Smooth muscle cell (in vitro differentiated cells): ENCODE measurements around the gene NPAS3. TPM values are rescaled to one million over a fixed set of nuclear protein-coding genes. Genes with fewer than 3 reads are reported as not detected.

Source experiments
- DNase-seq: peaks from one replicate; lab custom pipeline; 2025; ENCODE audit not compliant: unreplicated experiment; lab: John Stamatoyannopoulos, UW
- H2AFZ ChIP-seq: fragments of 200-600 bp; sonication (generic); 2 replicates; pipeline ENCODE4 v1.6.0; 2016; ENCODE audit warnings: antibody characterized with exemption, low read depth, mild to moderate bottlenecking
- H3F3A ChIP-seq: fragments of 200-600 bp; sonication (generic); 2 replicates; pipeline ENCODE4 v1.6.0; 2017; ENCODE audit warnings: antibody characterized with exemption, low read depth
- H3K27ac ChIP-seq: fragments of 200-600 bp; sonication (generic); 2 replicates; pipeline ENCODE4 v1.5.1; 2016; ENCODE audit warnings: low read depth, mild to moderate bottlenecking
- H3K27me3 ChIP-seq: fragments of 200-600 bp; sonication (generic); 2 replicates; pipeline ENCODE4 v1.6.1; 2016; ENCODE audit warnings: low read depth, mild to moderate bottlenecking
- H3K36me3 ChIP-seq: fragments of 200-600 bp; sonication (generic); 2 replicates; pipeline ENCODE4 v1.5.1; 2016; ENCODE audit warnings: low read depth
- H3K4me1 ChIP-seq: fragments of 200-600 bp; sonication (generic); 2 replicates; pipeline ENCODE4 v1.5.1; 2016; ENCODE audit warnings: low read depth
- H3K4me2 ChIP-seq: fragments of 200-600 bp; sonication (generic); 2 replicates; pipeline ENCODE4 v1.6.0; 2016; ENCODE audit warnings: mild to moderate bottlenecking
- H3K4me3 ChIP-seq: fragments of 200-600 bp; sonication (generic); 2 replicates; pipeline ENCODE4 v1.5.1; 2016; ENCODE audit warnings: mild to moderate bottlenecking
- H3K79me2 ChIP-seq: fragments of 200-600 bp; sonication (generic); 2 replicates; pipeline ENCODE4 v1.6.0; 2016; ENCODE audit warnings: low read depth, mild to moderate bottlenecking
- H3K9ac ChIP-seq: fragments of 200-600 bp; sonication (generic); 2 replicates; pipeline ENCODE4 v1.6.0; 2016; ENCODE audit warnings: low read depth
- H3K9me3 ChIP-seq: fragments of 200-600 bp; sonication (generic); replicated peaks from 2 replicates; pipeline ENCODE4 v1.5.1; 2016; ENCODE audit warnings: low read depth
- H4K20me1 ChIP-seq: fragments of 200-600 bp; sonication (generic); 2 replicates; pipeline ENCODE4 v1.6.0; 2016; ENCODE audit warnings: low read depth
- CTCF ChIP-seq: fragments of 200-600 bp; sonication (generic); IDR thresholded peaks from 2 replicates; pipeline ENCODE4 v1.5.1; 2017; ENCODE audit warnings: borderline replicate concordance, mild to moderate bottlenecking, antibody characterized with exemption; ENCODE audit not compliant: insufficient read depth, poor library complexity, severe bottlenecking
- WGBS: methylation state at CpG from one replicate; pipeline ENCODE4 v1.1.7; 2016; ENCODE audit warnings: low lambda C conversion rate; 5-methylcytosine and 5-hydroxymethylcytosine counted together
- polyA plus RNA-seq: library from polyadenylated mRNA; unstranded; fragments of >200 nt; fragmentation: Nextera tagmentation; extraction: Ambion mirVana; gene quantifications from 2 replicates; pipeline ENCODE4 v1.2.1, GENCODE V29; 2016
- total RNA-seq: library from RNA; depleted of rRNA; stranded (reverse); fragments of >200 nt; gene quantifications from 2 replicates; pipeline ENCODE4 v1.2.3, GENCODE V29; 2014

Gene NPAS3
- total and polyA plus RNA-seq, 2 experiments from 2014 or later: 0.79 to 2.0 TPM

DNA sequence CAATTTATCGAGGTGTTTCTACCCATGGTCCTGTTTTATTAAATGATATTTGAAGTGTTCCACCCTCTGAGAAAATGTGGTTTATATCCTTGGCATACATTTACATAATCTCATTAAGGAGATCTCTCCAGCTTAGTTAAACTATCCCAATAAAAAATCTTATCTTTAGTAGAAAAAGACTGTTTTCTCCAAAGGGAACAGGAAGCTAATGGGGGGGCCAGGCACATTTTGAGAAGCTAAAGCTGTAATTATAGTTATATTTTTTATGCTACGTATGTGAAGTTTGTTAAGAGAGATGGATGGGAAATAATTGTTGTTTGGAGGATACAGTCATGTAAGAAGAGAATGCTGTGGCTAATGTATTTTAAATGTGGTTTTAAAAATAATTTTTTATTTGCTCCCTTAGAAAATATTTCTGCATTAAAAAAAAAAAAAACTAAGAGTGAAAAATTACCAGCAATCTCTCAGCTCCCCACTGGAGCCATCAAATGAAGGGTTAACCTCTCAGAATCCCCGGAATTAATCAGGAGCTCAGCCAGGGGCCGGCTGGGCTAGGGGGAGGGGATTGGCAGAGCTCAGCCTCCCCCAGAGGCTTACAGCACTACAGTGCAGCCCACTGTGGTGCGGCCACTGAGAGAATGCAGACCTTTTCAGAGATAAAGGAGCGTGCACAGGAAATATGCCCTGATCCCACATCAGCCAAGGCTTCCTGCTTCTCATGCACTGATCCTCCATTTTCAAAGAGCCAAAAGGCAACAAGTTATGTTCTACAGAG lies 826.4 kb downstream of the NPAS3 start:
- H4K20me1 ChIP-seq: no peaks in the 10 kb centered on the region
- H3K4me1 ChIP-seq: peaks cover 62% of the 10 kb centered on the region
- WGBS: 19% methylated on average over 6 of the region's 6 CpGs
- no peaks in the 10 kb centered on the region for H3K27me3 ChIP-seq
- peaks cover 30% of the 10 kb centered on the region for H3F3A ChIP-seq
- H3K4me2 ChIP-seq: peak overlapping the region; percentile 74
- no peak for TF ChIP-seq CTCF
- H3K27ac ChIP-seq: peak overlapping the region; percentile 87
- no peaks in the 10 kb centered on the region for H3K36me3 ChIP-seq
- DNase-seq: peak; percentile 19
- no peak overlapping the region for H3K9ac ChIP-seq
- H3K4me3 ChIP-seq: no peak overlapping the region
- H3K79me2 ChIP-seq: no peaks in the 10 kb centered on the region
- H2AFZ ChIP-seq: no peak overlapping the region
- no peaks in the 10 kb centered on the region for H3K9me3 ChIP-seq

DNA sequence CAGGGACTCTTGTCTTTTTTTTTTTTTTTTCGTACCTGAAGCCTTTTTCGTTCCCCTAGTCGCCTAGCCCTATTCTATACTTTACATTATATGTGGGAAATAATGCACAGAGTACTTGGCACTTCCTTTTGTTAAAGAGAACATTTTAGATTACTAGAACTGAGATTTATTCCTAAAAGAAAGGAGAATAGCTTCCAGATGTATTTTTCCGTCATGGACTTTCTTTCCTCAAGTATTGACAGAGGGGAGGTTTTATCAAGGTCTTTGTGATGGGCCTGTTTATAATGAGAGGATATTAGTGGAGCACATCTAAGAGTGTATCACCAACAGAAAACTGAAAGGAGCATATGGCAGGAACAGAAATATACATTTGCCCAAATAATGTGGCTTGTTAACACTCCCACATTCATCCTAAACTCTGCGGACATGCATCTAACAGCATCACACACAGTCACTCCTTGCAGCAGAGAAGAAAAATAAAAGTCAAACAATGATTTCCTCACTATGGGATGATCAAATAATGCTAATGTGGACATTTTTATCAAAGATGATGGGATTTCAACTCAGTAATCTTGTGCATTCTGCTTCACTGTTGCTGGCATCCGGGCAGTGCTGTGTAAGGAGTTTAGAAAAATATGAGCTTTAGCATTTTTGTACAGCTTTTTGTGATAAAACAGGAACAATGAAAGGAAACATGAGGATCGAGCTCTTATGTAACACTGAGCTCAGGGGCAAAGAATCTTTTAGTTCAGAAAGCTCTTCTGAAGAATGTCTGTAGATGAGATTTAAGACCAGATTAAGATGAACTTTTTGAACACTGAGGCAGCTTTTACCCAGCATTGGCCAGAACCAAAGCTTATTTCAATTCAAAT lies 829.1 kb downstream of the NPAS3 start:
- peak overlapping the region; percentile 35 for H2AFZ ChIP-seq
- H3K9me3 ChIP-seq: no peaks in the 10 kb centered on the region
- H3K9ac ChIP-seq: peak overlapping the region; percentile 12
- WGBS: 57% methylated on average over 7 of the region's 7 CpGs
- DNase-seq: no peak
- no peak for TF ChIP-seq CTCF
- H3K79me2 ChIP-seq: no peaks in the 10 kb centered on the region
- peak overlapping the region; percentile 11 for H3K4me2 ChIP-seq
- H3K4me3 ChIP-seq: no peak overlapping the region
- H4K20me1 ChIP-seq: no peaks in the 10 kb centered on the region
- H3K27me3 ChIP-seq: no peaks in the 10 kb centered on the region
- peaks cover 53% of the 10 kb centered on the region for H3K4me1 ChIP-seq
- peaks cover 22% of the 10 kb centered on the region for H3F3A ChIP-seq
- H3K36me3 ChIP-seq: no peaks in the 10 kb centered on the region
- H3K27ac ChIP-seq: peak overlapping the region; percentile 87

DNA sequence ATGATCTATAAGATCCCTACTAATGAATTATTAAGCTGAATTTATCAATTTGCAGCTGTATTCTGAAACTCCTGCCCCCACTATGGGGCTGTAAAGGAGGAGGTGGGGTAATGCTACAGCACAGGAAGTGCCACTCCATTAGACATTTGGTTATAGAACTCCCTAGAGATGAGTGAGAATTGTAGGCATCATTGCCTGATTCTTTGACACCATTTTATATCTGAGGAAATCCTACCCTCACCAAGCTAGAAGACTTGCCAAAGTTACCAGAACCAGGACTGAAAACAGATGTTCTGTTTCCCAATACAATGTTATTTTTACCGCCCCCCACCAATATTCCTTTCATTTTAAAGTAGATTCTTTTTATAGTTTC lies 829.8 kb downstream of the NPAS3 start:
- H3F3A ChIP-seq: peaks cover 22% of the 10 kb centered on the region
- no peaks in the 10 kb centered on the region for H3K36me3 ChIP-seq
- peak overlapping the region; percentile 35 for H2AFZ ChIP-seq
- peak overlapping the region; percentile 11 for H3K4me2 ChIP-seq
- WGBS: 96% methylated on average over 1 of the region's 1 CpG
- peak overlapping the region; percentile 12 for H3K9ac ChIP-seq
- H3K4me1 ChIP-seq: peaks cover 51% of the 10 kb centered on the region
- peak overlapping the region; percentile 87 for H3K27ac ChIP-seq
- no peak for TF ChIP-seq CTCF
- H3K4me3 ChIP-seq: no peak overlapping the region
- DNase-seq: no peak
- H3K9me3 ChIP-seq: no peaks in the 10 kb centered on the region
- H3K79me2 ChIP-seq: no peaks in the 10 kb centered on the region
- no peaks in the 10 kb centered on the region for H3K27me3 ChIP-seq
- no peaks in the 10 kb centered on the region for H4K20me1 ChIP-seq
